ENCODE measurements around the gene HTT. TPM values are rescaled to one million over a fixed set of nuclear protein-coding genes. Genes with fewer than 3 reads are reported as not detected.

HTT gene
- total and polyA plus RNA-seq, 9 of the 15 experiments (the other 6 are each of a cell fraction or from before 2014, with no cell fraction given): 0.66 to 31.6 (median 14.7) TPM

GRCh38 chr4:3209551-3210325 lies 135.3 kb downstream of the HTT start:
- Histone ChIP-seq H3K36me3 (ENCODE audit: control insufficient read depth, insufficient read depth, low read length) (peaks cover 61% of the 10 kb centered on the region; the same call in 2 of the 3 replicates), H3K27ac (ENCODE audit: extremely low read depth, low read depth, low read length) (no peak overlapping the region), H4K20me1 (replicated peaks; ENCODE audit: control insufficient read depth, insufficient read depth, low read length) (no peaks in the 10 kb centered on the region), H3K27me3 (ENCODE audit: control insufficient read depth in 2 of 2, insufficient read depth in 2 of 2, low read length in 2 of 2) (no peaks in the 10 kb centered on the region), H3K9me1 (ENCODE audit: control insufficient read depth, insufficient read depth, low read length) (no peaks in the 10 kb centered on the region), H3K9ac (ENCODE audit: insufficient read depth in 1 of 2, low read depth in 2 of 2, low read length in 2 of 2) (no peak overlapping the region; a peak in 1 of 4 replicates), H3K4me2 (ENCODE audit: insufficient read depth, low read length) (no peak overlapping the region), H3K9me3 (replicated peaks; ENCODE audit: control insufficient read depth, insufficient read depth, low read depth, low read length) (no peaks in the 10 kb centered on the region), H3K4me1 (replicated peaks in 1 of 2; ENCODE audit: control insufficient read depth in 2 of 2, insufficient read depth in 2 of 2, low read length in 2 of 2) (no peaks in the 10 kb centered on the region), H3K79me2 (ENCODE audit: control insufficient read depth, insufficient read depth, low read length) (no peaks in the 10 kb centered on the region), H2AFZ (ENCODE audit: low read depth, low read length) (no peak overlapping the region), H3K4me3 (no peak overlapping the region)
- ChIA-PET POLR2A (interaction anchor here (0.5 to 1.1 kb wide), 3 partner anchors 8 to 18 kb away, joined by 3 read pairs; no protein-coding TSS in a partner anchor), CTCF (ENCODE audit: low intra/inter-chr PET ratio) (no interaction called here)
- FAIRE-seq (no peak), ATAC-seq (no peak), DNase-seq (ENCODE audit: extremely low read depth in 1 of 4, low spot score in 3 of 4) (no peak)
- no peak for TF ChIP-seq E2F5 (CRISPR knock-in tag; IDR thresholded peaks at IDR 0.05)
- TF ChIP-seq, protein P1, sequence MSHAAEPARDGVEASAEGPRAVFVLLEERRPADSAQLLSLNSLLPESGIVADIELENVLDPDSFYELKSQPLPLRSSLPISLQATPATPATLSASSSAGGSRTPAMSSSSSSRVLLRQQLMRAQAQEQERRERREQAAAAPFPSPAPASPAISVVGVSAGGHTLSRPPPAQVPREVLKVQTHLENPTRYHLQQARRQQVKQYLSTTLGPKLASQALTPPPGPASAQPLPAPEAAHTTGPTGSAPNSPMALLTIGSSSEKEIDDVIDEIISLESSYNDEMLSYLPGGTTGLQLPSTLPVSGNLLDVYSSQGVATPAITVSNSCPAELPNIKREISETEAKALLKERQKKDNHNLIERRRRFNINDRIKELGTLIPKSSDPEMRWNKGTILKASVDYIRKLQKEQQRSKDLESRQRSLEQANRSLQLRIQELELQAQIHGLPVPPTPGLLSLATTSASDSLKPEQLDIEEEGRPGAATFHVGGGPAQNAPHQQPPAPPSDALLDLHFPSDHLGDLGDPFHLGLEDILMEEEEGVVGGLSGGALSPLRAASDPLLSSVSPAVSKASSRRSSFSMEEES (CRISPR knock-in tag; IDR thresholded peaks at IDR 0.05): peak; percentile 13; the same call in 1 of the 2 replicates
- TF ChIP-seq RFX5 (IDR thresholded peaks at IDR 0.05; ENCODE audit: low read depth, low read length): no peak
- TF ChIP-seq TBL1XR1 (IDR thresholded peaks at IDR 0.05; ENCODE audit: low read length in 2 of 2): no peak
- intact Hi-C loops (cut with micrococcal nuclease) (no loop called here), in situ Hi-C loops (cut with MboI) (no loop called here)
- BruUV-seq (replicated peaks): no TSS peak
- whole genome bisulfite sequencing (ENCODE audit: insufficient coverage, low coverage, missing lambda C conversion rate): 91% methylated on average over 16 of the region's 17 CpGs
